ENCODE measurements around the gene ENDOU. TPM values are rescaled to one million over a fixed set of nuclear protein-coding genes. Genes with fewer than 3 reads are reported as not detected.

Gene ENDOU
- total RNA-seq, 6 donors from 2014 or later: 0.14 to 2.1 (median 0.83) TPM; not detected in 2

GRCh38 chr12:47750916-47751470, 25.7 kb upstream of the ENDOU start:
- 92 to 93% methylated on average over 6 to 18 of the region's 19 CpGs for WGBS, 2 donors
- Histone ChIP-seq H3K9me3 (no peaks in the 10 kb centered on the region), H3K4me3 (no peak overlapping the region), H3K4me1 (peaks cover 36 to 44% (median 38%) of the 10 kb centered on the region in 4 donors), H3K36me3 (peaks cover 0 to 53% (median 26%) of the 10 kb centered on the region in 4 donors), H3K27ac (no peak overlapping the region), H3K27me3 (no peaks in the 10 kb centered on the region)
- DNase-seq (no peak), ATAC-seq (ENCODE audit: low FRiP score in 2 of 2) (no peak)
- no peak for TF ChIP-seq EP300 (IDR thresholded peaks at IDR 0.05)
- no peak for TF ChIP-seq POLR2AphosphoS5 (IDR thresholded peaks at IDR 0.05)
- TF ChIP-seq POLR2A (IDR thresholded peaks at IDR 0.05): no peak
- TF ChIP-seq, protein P1, sequence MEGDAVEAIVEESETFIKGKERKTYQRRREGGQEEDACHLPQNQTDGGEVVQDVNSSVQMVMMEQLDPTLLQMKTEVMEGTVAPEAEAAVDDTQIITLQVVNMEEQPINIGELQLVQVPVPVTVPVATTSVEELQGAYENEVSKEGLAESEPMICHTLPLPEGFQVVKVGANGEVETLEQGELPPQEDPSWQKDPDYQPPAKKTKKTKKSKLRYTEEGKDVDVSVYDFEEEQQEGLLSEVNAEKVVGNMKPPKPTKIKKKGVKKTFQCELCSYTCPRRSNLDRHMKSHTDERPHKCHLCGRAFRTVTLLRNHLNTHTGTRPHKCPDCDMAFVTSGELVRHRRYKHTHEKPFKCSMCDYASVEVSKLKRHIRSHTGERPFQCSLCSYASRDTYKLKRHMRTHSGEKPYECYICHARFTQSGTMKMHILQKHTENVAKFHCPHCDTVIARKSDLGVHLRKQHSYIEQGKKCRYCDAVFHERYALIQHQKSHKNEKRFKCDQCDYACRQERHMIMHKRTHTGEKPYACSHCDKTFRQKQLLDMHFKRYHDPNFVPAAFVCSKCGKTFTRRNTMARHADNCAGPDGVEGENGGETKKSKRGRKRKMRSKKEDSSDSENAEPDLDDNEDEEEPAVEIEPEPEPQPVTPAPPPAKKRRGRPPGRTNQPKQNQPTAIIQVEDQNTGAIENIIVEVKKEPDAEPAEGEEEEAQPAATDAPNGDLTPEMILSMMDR (IDR thresholded peaks at IDR 0.05): no peak

DNA sequence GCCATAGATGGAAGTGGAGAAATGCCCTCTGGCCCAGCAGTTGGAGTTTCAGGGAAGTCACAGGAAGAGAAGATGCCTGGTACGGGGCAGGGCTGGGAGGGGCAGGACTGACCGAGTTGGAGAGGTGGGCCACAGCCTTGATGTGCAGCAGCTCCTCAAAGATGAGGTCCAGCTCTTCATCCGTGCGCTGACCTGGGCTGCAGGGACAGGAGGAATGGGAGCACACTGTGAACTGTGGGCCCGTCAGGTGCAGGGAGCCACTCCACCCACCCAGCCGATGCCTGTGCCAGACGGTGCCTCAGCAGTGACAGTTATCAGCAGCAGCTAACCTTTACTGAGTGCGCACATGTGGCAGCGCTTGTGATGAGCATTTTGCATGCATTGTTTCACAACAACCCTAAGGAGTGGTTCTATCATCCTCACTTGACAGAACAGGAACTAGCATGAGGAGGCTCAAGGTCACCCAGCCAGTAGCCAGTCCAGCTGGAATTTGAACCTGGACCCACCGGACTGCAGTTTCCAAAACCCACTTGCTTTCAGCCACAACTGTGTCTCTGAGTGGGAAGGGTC, 25.0 kb upstream of the ENDOU start:
- no peak for DNase-seq
- H3K4me3 ChIP-seq: no peak overlapping the region
- no peaks in the 10 kb centered on the region for H3K9me3 ChIP-seq
- H3K36me3 ChIP-seq: peaks cover 0 to 55% (median 26%) of the 10 kb centered on the region in 4 donors
- whole genome bisulfite sequencing, 2 donors: 77 to 86% methylated on average over 10 of the region's 10 CpGs
- H3K27ac ChIP-seq: no peak overlapping the region
- peaks cover 30 to 37% (median 32%) of the 10 kb centered on the region in 4 donors for H3K4me1 ChIP-seq
- H3K27me3 ChIP-seq: no peaks in the 10 kb centered on the region
- ATAC-seq (ENCODE audit: low FRiP score in 2 of 2): peak in 1 of 2 donors; percentile 18
- no peak for TF ChIP-seq POLR2A (IDR thresholded peaks at IDR 0.05)
- no peak for TF ChIP-seq POLR2AphosphoS5 (IDR thresholded peaks at IDR 0.05)
- no peak for TF ChIP-seq EP300 (IDR thresholded peaks at IDR 0.05)
- TF ChIP-seq, protein P1 (IDR thresholded peaks at IDR 0.05): no peak

- no peak for ATAC-seq (ENCODE audit: low FRiP score in 2 of 2)
- H3K27ac ChIP-seq: no peak overlapping the region
- H3K4me3 ChIP-seq: no peak overlapping the region
- H3K36me3 ChIP-seq: peaks cover 0 to 55% (median 26%) of the 10 kb centered on the region in 4 donors
- H3K4me1 ChIP-seq: peaks cover 16 to 23% (median 18%) of the 10 kb centered on the region in 4 donors
- no peak for TF ChIP-seq EP300 (IDR thresholded peaks at IDR 0.05)
- no peak for TF ChIP-seq POLR2A (IDR thresholded peaks at IDR 0.05)
- TF ChIP-seq POLR2AphosphoS5 (IDR thresholded peaks at IDR 0.05): no peak
- TF ChIP-seq, protein P1 (IDR thresholded peaks at IDR 0.05): no peak
- DNase-seq: no peak
- H3K9me3 ChIP-seq: no peaks in the 10 kb centered on the region
- 97% methylated on average over 3 of the region's 3 CpGs for WGBS, 2 donors
- no peaks in the 10 kb centered on the region for H3K27me3 ChIP-seq
These were observed 23.6 kb upstream of the ENDOU start for GRCh38 chr12:47748899-47749298.

- DNase-seq: no peak
- 92 to 100% methylated on average over 1 of the region's 1 CpG for WGBS, 2 donors
- TF ChIP-seq, protein P1 (IDR thresholded peaks at IDR 0.05): no peak
- no peak for TF ChIP-seq POLR2AphosphoS5 (IDR thresholded peaks at IDR 0.05)
- TF ChIP-seq POLR2A (IDR thresholded peaks at IDR 0.05): no peak
- TF ChIP-seq EP300 (IDR thresholded peaks at IDR 0.05): no peak
- H3K27me3 ChIP-seq: no peaks in the 10 kb centered on the region
- no peak overlapping the region for H3K27ac ChIP-seq
- no peaks in the 10 kb centered on the region for H3K9me3 ChIP-seq
- no peak overlapping the region for H3K4me3 ChIP-seq
- ATAC-seq (ENCODE audit: low FRiP score in 2 of 2): no peak
- H3K4me1 ChIP-seq: peaks cover 12 to 18% (median 15%) of the 10 kb centered on the region in 4 donors
- H3K36me3 ChIP-seq: peaks cover 0 to 55% (median 26%) of the 10 kb centered on the region in 4 donors
These were observed 23.2 kb upstream of the ENDOU start for GRCh38 chr12:47748507-47748828.

All from upper lobe of left lung (tissue), 6 donors.